Measurements from ENCODE around the gene CFAP52.

GRCh38 chr17:9557161-9557755, 19.2 kb upstream of the CFAP52 start:
- TF ChIP-seq CTCF (IDR thresholded peaks at IDR 0.05) (no peak), POLR2A (IDR thresholded peaks at IDR 0.05) (no peak)

All from Peyer's patch (tissue), 4 donors.